GM23338 (cell line): Measurements from ENCODE around the gene SETDB1. TPM values are rescaled to one million over a fixed set of nuclear protein-coding genes. Genes with fewer than 3 reads are reported as not detected.

Experiments used
- ATAC-seq: fragments of 200-7000 bp; cut with Tn5 transposase; 3 replicates; pipeline ENCODE4 v1.9.1; 2020
- DNase-seq: peaks from one replicate; pipeline ENCODE4 v3.0.0-alpha.2; 2015; ENCODE audit warnings: low spot score
- H2AFZ ChIP-seq: fragments of 200-600 bp; sonication (generic); 2 replicates; pipeline ENCODE4 v1.8.0; 2016; ENCODE audit warnings: antibody characterized with exemption, mild to moderate bottlenecking, moderate library complexity
- H3F3A ChIP-seq: fragments of 200-600 bp; sonication (generic); replicated peaks from 2 replicates; pipeline ENCODE4 v1.8.0; 2017; ENCODE audit warnings: antibody characterized with exemption, mixed run types, low read depth
- H3K27ac ChIP-seq: fragments of 200-600 bp; sonication (generic); 2 replicates; pipeline ENCODE4 v1.6.1; 2016; ENCODE audit warnings: low read depth
- H3K27me3 ChIP-seq: fragments of 200-600 bp; sonication (generic); 2 replicates; pipeline ENCODE4 v1.8.0; 2016; ENCODE audit warnings: mild to moderate bottlenecking, mixed run types, moderate library complexity; ENCODE audit not compliant: insufficient read depth
- H3K36me3 ChIP-seq: fragments of 200-600 bp; sonication (generic); 2 replicates; pipeline ENCODE4 v1.8.0; 2016; ENCODE audit warnings: mild to moderate bottlenecking; ENCODE audit not compliant: insufficient read depth
- H3K4me1 ChIP-seq: fragments of 200-600 bp; sonication (generic); 2 replicates; pipeline ENCODE4 v1.8.0; 2016; ENCODE audit warnings: mild to moderate bottlenecking, moderate library complexity; ENCODE audit not compliant: insufficient read depth
- H3K4me2 ChIP-seq: fragments of 200-600 bp; sonication (generic); 2 replicates; pipeline ENCODE4 v1.7.1; 2017; ENCODE audit warnings: mixed run types
- H3K4me3 ChIP-seq: fragments of 200-600 bp; sonication (generic); 2 replicates; pipeline ENCODE4 v1.6.1; 2016; ENCODE audit warnings: mixed run types
- H3K79me2 ChIP-seq: fragments of 200-600 bp; sonication (generic); replicated peaks from 2 replicates; pipeline ENCODE4 v1.8.0; 2017; ENCODE audit warnings: mild to moderate bottlenecking; ENCODE audit not compliant: insufficient read depth
- H3K9me2 ChIP-seq: fragments of 200-600 bp; sonication (generic); 2 replicates; pipeline ENCODE4 v1.8.0; 2017; ENCODE audit not compliant: insufficient read depth
- H4K20me1 ChIP-seq: fragments of 200-600 bp; sonication (generic); replicated peaks from 2 replicates; pipeline ENCODE4 v1.8.0; 2017; ENCODE audit warnings: mild to moderate bottlenecking; ENCODE audit not compliant: insufficient read depth
- H3K27ac Mint-ChIP-seq: 2 replicates; pipeline ENCODE4 v1.8.0; 2020; ENCODE audit warnings: inconsistent platforms, mild to moderate bottlenecking, moderate library complexity, mixed read lengths
- H3K27me3 Mint-ChIP-seq: 3 replicates; pipeline ENCODE4 v1.8.0; 2022; ENCODE audit warnings: low read depth, mild to moderate bottlenecking, moderate library complexity, mixed read lengths, inconsistent platforms; ENCODE audit not compliant: insufficient read depth, poor library complexity
- H3K36me3 Mint-ChIP-seq: 3 replicates; pipeline ENCODE4 v1.8.0; 2021; ENCODE audit warnings: low read depth, mild to moderate bottlenecking, inconsistent platforms, moderate library complexity, mixed read lengths
- H3K4me1 Mint-ChIP-seq: 3 replicates; pipeline ENCODE4 v1.8.0; 2020; ENCODE audit warnings: mild to moderate bottlenecking, inconsistent platforms, mixed read lengths
- H3K4me3 Mint-ChIP-seq: 3 replicates; pipeline ENCODE4 v1.8.0; 2021; ENCODE audit warnings: moderate library complexity, mild to moderate bottlenecking, inconsistent platforms, mixed read lengths
- H3K9me3 Mint-ChIP-seq: 3 replicates; pipeline ENCODE4 v1.8.0; 2020; ENCODE audit warnings: moderate library complexity, mild to moderate bottlenecking, inconsistent platforms, mixed read lengths
- CREB1 ChIP-seq: fragments of 250-450 bp; sonication (Bioruptor Pico); IDR thresholded peaks from 2 replicates; pipeline ENCODE4 v1.5.0; 2020; ENCODE audit warnings: low read depth, mild to moderate bottlenecking, moderate library complexity
- POLR2AphosphoS5 ChIP-seq: IDR thresholded peaks from 2 replicates; pipeline ENCODE4 v1.6.1; 2016; ENCODE audit warnings: antibody characterized with exemption, low read depth
- ZNF331 ChIP-seq: fragments of 250-450 bp; sonication (Bioruptor Pico); IDR thresholded peaks from 2 replicates; pipeline ENCODE4 v1.5.0; 2020; ENCODE audit warnings: low read depth, mild to moderate bottlenecking, moderate library complexity
- ZNF462 ChIP-seq: fragments of 250-450 bp; sonication (Bioruptor Pico); IDR thresholded peaks from 2 replicates; pipeline ENCODE4 v1.5.0; 2020; ENCODE audit warnings: mild to moderate bottlenecking, moderate library complexity
- polyA plus RNA-seq: library from polyadenylated mRNA; unstranded; fragments of >200 nt; fragmentation: Nextera tagmentation; extraction: Ambion mirVana; gene quantifications from 2 replicates; pipeline ENCODE4 v1.2.1, GENCODE V29; 2016
- total RNA-seq: library from RNA; depleted of rRNA; stranded (reverse); fragments of >200 nt; shearing (Covaris generic); gene quantifications from 2 replicates; pipeline ENCODE4 v1.2.3, GENCODE V29; 2014
- TF ChIP-seq, protein P1 (sequence below), 2 experiments: fragments of 200-600 bp in 1 of 2; sonication (generic) in 1 of 2; conservative IDR thresholded peaks; 2 replicates each; pipeline versions ENCODE4 v1.5.1 to v1.6.1; 2016 to 2017; ENCODE audit warnings: antibody characterized with exemption in 2 of 2, low read depth in 2 of 2, mild to moderate bottlenecking in 2 of 2, moderate library complexity in 1 of 2
- TF ChIP-seq, protein P2 (sequence below): IDR thresholded peaks from 2 replicates; pipeline ENCODE4 v1.6.1; 2016; ENCODE audit warnings: antibody characterized with exemption

Gene SETDB1
- total and polyA plus RNA-seq, 2 experiments from 2014 or later, result 16.9 to 47.4 TPM

- Histone ChIP-seq H4K20me1 (no peaks in the 10 kb centered on the region), H3K79me2 (peaks cover 9% of the 10 kb centered on the region), H3K27ac (peak overlapping the region; percentile 75), H3K4me3 (peak overlapping the region; percentile 41; the same call in 1 of the 2 replicates), H3K9me2 (no peaks in the 10 kb centered on the region), H3K4me2 (peak overlapping the region; percentile 65), H3K4me1 (peaks cover 51% of the 10 kb centered on the region), H3F3A (peaks cover 16% of the 10 kb centered on the region), H3K27me3 (0 out of 2 replicates have a peak, but pooled peaks cover 3% of the 10 kb centered on the region), H3K36me3 (no peaks in the 10 kb centered on the region), H2AFZ (peak overlapping the region; percentile 74)
- ATAC-seq, result peak; percentile 27
- peak; percentile 97 for DNase-seq
- Mint-ChIP-seq H3K36me3 (no peaks in the 10 kb centered on the region; the same call in 2 of the 3 replicates), H3K4me1 (peaks cover 56% of the 10 kb centered on the region), H3K27me3 (peaks cover 16% of the 10 kb centered on the region), H3K4me3 (no peak overlapping the region; the same call in 2 of the 3 replicates), H3K9me3 (peaks cover 4% of the 10 kb centered on the region; the same call in 1 of the 3 replicates), H3K27ac (peak overlapping the region; percentile 40; the same call in 1 of the 2 replicates)
- peak; percentile 48; the same call in 1 of the 2 replicates for TF ChIP-seq CREB1 (CRISPR knock-in tag)
- TF ChIP-seq, protein P1, sequence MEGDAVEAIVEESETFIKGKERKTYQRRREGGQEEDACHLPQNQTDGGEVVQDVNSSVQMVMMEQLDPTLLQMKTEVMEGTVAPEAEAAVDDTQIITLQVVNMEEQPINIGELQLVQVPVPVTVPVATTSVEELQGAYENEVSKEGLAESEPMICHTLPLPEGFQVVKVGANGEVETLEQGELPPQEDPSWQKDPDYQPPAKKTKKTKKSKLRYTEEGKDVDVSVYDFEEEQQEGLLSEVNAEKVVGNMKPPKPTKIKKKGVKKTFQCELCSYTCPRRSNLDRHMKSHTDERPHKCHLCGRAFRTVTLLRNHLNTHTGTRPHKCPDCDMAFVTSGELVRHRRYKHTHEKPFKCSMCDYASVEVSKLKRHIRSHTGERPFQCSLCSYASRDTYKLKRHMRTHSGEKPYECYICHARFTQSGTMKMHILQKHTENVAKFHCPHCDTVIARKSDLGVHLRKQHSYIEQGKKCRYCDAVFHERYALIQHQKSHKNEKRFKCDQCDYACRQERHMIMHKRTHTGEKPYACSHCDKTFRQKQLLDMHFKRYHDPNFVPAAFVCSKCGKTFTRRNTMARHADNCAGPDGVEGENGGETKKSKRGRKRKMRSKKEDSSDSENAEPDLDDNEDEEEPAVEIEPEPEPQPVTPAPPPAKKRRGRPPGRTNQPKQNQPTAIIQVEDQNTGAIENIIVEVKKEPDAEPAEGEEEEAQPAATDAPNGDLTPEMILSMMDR (conservative IDR thresholded peaks at IDR 0.05; ENCODE audit: low read depth in 2 of 2), result peak; percentile 100
- no peak for TF ChIP-seq ZNF331
These were observed 53.2 kb downstream of the SETDB1 start for GRCh38 chr1:150979092-150980056.

- H3K4me1 ChIP-seq, result peaks cover 45% of the 10 kb centered on the region
- Mint-ChIP-seq H3K9me3 (peaks cover 4% of the 10 kb centered on the region; the same call in 1 of the 3 replicates), H3K4me3 (peak overlapping the region; percentile 36; the same call in 2 of the 3 replicates), H3K27ac (peak overlapping the region; percentile 90), H3K36me3 (no peaks in the 10 kb centered on the region; the same call in 2 of the 3 replicates), H3K4me1 (peaks cover 47% of the 10 kb centered on the region), H3K27me3 (peaks cover 11% of the 10 kb centered on the region)
- DNase-seq (peak; percentile 92), ATAC-seq (peak; percentile 83)
- peaks cover 16% of the 10 kb centered on the region for H3F3A ChIP-seq
- H4K20me1 ChIP-seq, result no peaks in the 10 kb centered on the region
- H3K27ac ChIP-seq, result peak overlapping the region; percentile 93
- peak overlapping the region; percentile 30 for H3K4me3 ChIP-seq
- H3K9me2 ChIP-seq, result no peaks in the 10 kb centered on the region
- TF ChIP-seq POLR2AphosphoS5, result peak; percentile 68
- TF ChIP-seq, protein P2, sequence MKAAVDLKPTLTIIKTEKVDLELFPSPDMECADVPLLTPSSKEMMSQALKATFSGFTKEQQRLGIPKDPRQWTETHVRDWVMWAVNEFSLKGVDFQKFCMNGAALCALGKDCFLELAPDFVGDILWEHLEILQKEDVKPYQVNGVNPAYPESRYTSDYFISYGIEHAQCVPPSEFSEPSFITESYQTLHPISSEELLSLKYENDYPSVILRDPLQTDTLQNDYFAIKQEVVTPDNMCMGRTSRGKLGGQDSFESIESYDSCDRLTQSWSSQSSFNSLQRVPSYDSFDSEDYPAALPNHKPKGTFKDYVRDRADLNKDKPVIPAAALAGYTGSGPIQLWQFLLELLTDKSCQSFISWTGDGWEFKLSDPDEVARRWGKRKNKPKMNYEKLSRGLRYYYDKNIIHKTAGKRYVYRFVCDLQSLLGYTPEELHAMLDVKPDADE, result no peak
- peak; percentile 70 for TF ChIP-seq ZNF462 (CRISPR knock-in tag)
- H3K79me2 ChIP-seq, result no peaks in the 10 kb centered on the region
- H3K36me3 ChIP-seq, result no peaks in the 10 kb centered on the region
- peak overlapping the region; percentile 75 for H3K4me2 ChIP-seq
- H3K27me3 ChIP-seq, result no peaks in the 10 kb centered on the region
- H2AFZ ChIP-seq, result peak overlapping the region; percentile 70
These were observed 55.1 kb downstream of the SETDB1 start for GRCh38 chr1:150981177-150981804.
